ENCODE results near the gene SUPT3H.

GRCh38 chr6:45074439-45074838 is 303.3 kb downstream of the SUPT3H start:
- TF ChIP-seq GATA2 (IDR thresholded peaks at IDR 0.05; ENCODE audit: low read depth, low read length) (no peak), GATA3 (IDR thresholded peaks at IDR 0.05; ENCODE audit: low read depth, low read length) (no peak)
